GM12878 (cell line): ENCODE data around the gene TMEM186. TPM values are rescaled to one million over a fixed set of nuclear protein-coding genes. Genes with fewer than 3 reads are reported as not detected.

Experiments used
- ATAC-seq: fragments of 200-7000 bp; cut with Tn5 transposase; 3 replicates; pipeline ENCODE4 v1.9.1; 2020; ENCODE audit warnings: mild to moderate bottlenecking, moderate library complexity
- BruUV-seq: library from RNA; stranded (reverse); fragments of 400-500 nt; replicated peaks from 2 replicates; lab custom pipeline; 2021; lab: Mats Ljungman, UMichigan
- CTCF ChIA-PET: fragments of 300-600 bp; sonication (Branson Sonifier 250); formaldehyde crosslinking; extraction: SDS; loops from one replicate; lab custom pipeline; 2021; ENCODE audit warnings: inconsistent platforms; lab: Yijun Ruan, JAX
- POLR2A ChIA-PET: fragments of 350-600 bp; formaldehyde crosslinking; extraction: SDS; loops from one replicate; lab custom pipeline; 2021; ENCODE audit warnings: inconsistent platforms; lab: Charles Lee
- RAD21 ChIA-PET: fragments of 300-600 bp; sonication (Branson Sonifier 250); formaldehyde crosslinking; loops from one replicate; lab custom pipeline; 2023; ENCODE audit warnings: antibody characterized with exemption; ENCODE audit not compliant: unreplicated experiment; lab: Charles Lee
- SMC1A ChIA-PET: fragments of 300-600 bp; sonication (Branson Sonifier 250); formaldehyde crosslinking; loops from one replicate; lab custom pipeline; 2023; ENCODE audit not compliant: unreplicated experiment, uncharacterized antibody; lab: Charles Lee
- DNase-seq: peaks from one replicate; pipeline ENCODE4 v3.0.0-alpha.2; 2011; ENCODE audit warnings: low read depth, low spot score
- FAIRE-seq: peaks from 3 replicates; lab custom pipeline; 2011; peaks lifted over from hg19 to GRCh38; lab: Jason Lieb, UNC
- H2AFZ ChIP-seq: 2 replicates; pipeline ENCODE4 v1.6.0; 2011; ENCODE audit warnings: low read depth, low read length, control low read depth; ENCODE audit not compliant: control insufficient read depth
- H3K27ac ChIP-seq: 2 replicates; pipeline ENCODE4 v1.5.1; 2011; ENCODE audit warnings: control low read depth; ENCODE audit not compliant: control insufficient read depth, insufficient read depth
- H3K27me3 ChIP-seq, 2 experiments: replicated peaks in 1 of 2; 2 replicates each; pipeline versions ENCODE4 v1.6.0 to v1.6.1; 2011; ENCODE audit warnings: low read length in 1 of 2; ENCODE audit not compliant: control insufficient read depth in 2 of 2, insufficient read depth in 2 of 2
- H3K36me3 ChIP-seq, 2 experiments: 2 replicates each; pipeline ENCODE4 v1.5.1; 2011; ENCODE audit warnings: low read length in 1 of 2; ENCODE audit not compliant: control insufficient read depth in 2 of 2, insufficient read depth in 2 of 2
- H3K4me1 ChIP-seq: 2 replicates; pipeline ENCODE4 v1.6.1; 2011; ENCODE audit warnings: mild to moderate bottlenecking, low read length, moderate library complexity, mixed read lengths; ENCODE audit not compliant: control insufficient read depth, insufficient read depth
- H3K4me2 ChIP-seq: 2 replicates; pipeline ENCODE4 v1.6.0; 2011; ENCODE audit warnings: control low read depth; ENCODE audit not compliant: control insufficient read depth, insufficient read depth
- H3K4me3 ChIP-seq: fragments of 200-600 bp; sonication (generic); 2 replicates; pipeline ENCODE4 v1.5.1; 2016
- H3K79me2 ChIP-seq: 2 replicates; pipeline ENCODE4 v1.6.0; 2011; ENCODE audit warnings: low read length; ENCODE audit not compliant: control insufficient read depth, insufficient read depth
- H3K9ac ChIP-seq: 2 replicates; pipeline ENCODE4 v1.8.0; 2011; ENCODE audit warnings: low read length, control low read depth, mixed read lengths; ENCODE audit not compliant: control insufficient read depth, insufficient read depth
- H3K9me3 ChIP-seq: replicated peaks from 3 replicates; pipeline ENCODE4 v1.5.1; 2011; ENCODE audit warnings: mild to moderate bottlenecking, low read length; ENCODE audit not compliant: control insufficient read depth, insufficient read depth
- H4K20me1 ChIP-seq: 2 replicates; pipeline ENCODE4 v1.6.0; 2011; ENCODE audit not compliant: control insufficient read depth, insufficient read depth
- CHD1 ChIP-seq: IDR thresholded peaks from 2 replicates; pipeline ENCODE4 v1.6.1; 2012; ENCODE audit warnings: low read depth, low read length, improper control_type of control experiment
- ESRRA ChIP-seq: IDR thresholded peaks from 2 replicates; pipeline ENCODE4 v1.6.1; 2012; ENCODE audit warnings: mild to moderate bottlenecking, low read length, improper control_type of control experiment
- HDAC6 ChIP-seq: fragments of 200-600 bp; sonication (generic); IDR thresholded peaks from one replicate; pipeline ENCODE4 v1.8.0; 2017; ENCODE audit warnings: antibody characterized with exemption; ENCODE audit not compliant: unreplicated experiment
- HSF1 ChIP-seq: fragments of 150-350 bp; IDR thresholded peaks from 2 replicates; pipeline ENCODE4 v1.6.1; 2014; ENCODE audit warnings: mild to moderate bottlenecking, low read depth, low read length
- IRF4 ChIP-seq: IDR thresholded peaks from 2 replicates; pipeline ENCODE4 v1.6.1; 2011; ENCODE audit warnings: low read depth, low read length
- KAT2A ChIP-seq: conservative IDR thresholded peaks from 2 replicates; pipeline ENCODE4 v1.6.1; 2011; ENCODE audit warnings: low read depth, low read length; ENCODE audit not compliant: control insufficient read depth
- WRNIP1 ChIP-seq: IDR thresholded peaks from 2 replicates; pipeline ENCODE4 v1.6.1; 2011; ENCODE audit warnings: low read depth, low read length, improper control_type of control experiment, borderline replicate concordance
- ZNF207 ChIP-seq: fragments of 450-650 bp; IDR thresholded peaks from 2 replicates; pipeline ENCODE4 v1.6.1; 2014; ENCODE audit warnings: antibody characterized with exemption, mild to moderate bottlenecking, borderline replicate concordance
- WGBS: methylation state at CpG from one replicate; pipeline ENCODE4 v1.1.6; 2016; ENCODE audit warnings: low lambda C conversion rate; ENCODE audit not compliant: insufficient replicate concordance, insufficient coverage; ENCODE audit errors: missing lambda C conversion rate; 5-methylcytosine and 5-hydroxymethylcytosine counted together
- in situ Hi-C: fragments of 300-500 bp; cut with MboI; formaldehyde crosslinking; loops from 9 replicates; pipeline ENCODE4 v1.14.3; 2018; ENCODE audit warnings: mixed read lengths
- intact Hi-C: fragments of 100-400 bp; cut with micrococcal nuclease; formaldehyde crosslinking; loops from one replicate; pipeline ENCODE4 v1.14.2; 2022; ENCODE audit not compliant: unreplicated experiment
- polyA plus RNA-seq, 11 experiments: library from polyadenylated mRNA; depleted of rRNA in 4 of 11; unstranded in 6 of 11; stranded (reverse) in 5 of 11; fragments of >200 nt; fragmentation: Nextera tagmentation in 4 of 11; fragmentation: Illumina TruSeq in 1 of 11; extraction: Ambion mirVana in 4 of 11; extraction: Trizol in 1 of 11; gene quantifications; 1 replicate in 1 of 11; 2 replicates in 10 of 11; pipeline versions ENCODE4 v1.2.1 to v1.2.3, GENCODE V29; 2011 to 2016; ENCODE audit warnings: inconsistent platforms in 2 of 11, missing spikeins in 2 of 11, low read depth in 1 of 11
- total RNA-seq, 4 experiments: library from RNA; depleted of rRNA in 3 of 4; stranded (reverse); fragments of >200 nt in 3 of 4; fragmentation: Illumina TruSeq in 1 of 4; extraction: Trizol in 1 of 4; gene quantifications; 2 replicates each; pipeline versions ENCODE4 v1.2.1 to v1.2.3, GENCODE V29; 2013 to 2021

Gene TMEM186
- total and polyA plus RNA-seq, 10 of the 15 experiments (the other 5 are each of a cell fraction or from before 2014, with no cell fraction given) = 10.6 to 28.9 (median 17.0) TPM

GRCh38 chr16:8831871-8832716 is 34.7 kb upstream of the TMEM186 start:
- FAIRE-seq (no peak), ATAC-seq (no peak), DNase-seq (no peak)
- H3K36me3 ChIP-seq = peaks cover 16 to 32% of the 10 kb centered on the region in 2 experiments
- ChIA-PET POLR2A (no interaction called here), CTCF (no interaction called here), RAD21 (no interaction called here), SMC1A (no interaction called here)
- H3K27me3 ChIP-seq = no peaks in the 10 kb centered on the region
- H3K27ac ChIP-seq = no peak overlapping the region
- intact Hi-C loops = no loop called here
- BruUV-seq = no TSS peak
- TF ChIP-seq CHD1 (no peak), ESRRA (no peak), ZNF207 (no peak), HDAC6 (no peak), KAT2A (no peak), IRF4 (no peak), HSF1 (no peak), WRNIP1 (no peak)
- no peak overlapping the region for H3K4me2 ChIP-seq
- WGBS = 78% methylated on average over 18 of the region's 18 CpGs
- in situ Hi-C loops = no loop called here
- H3K4me3 ChIP-seq = no peak overlapping the region
- H2AFZ ChIP-seq = no peak overlapping the region
- H4K20me1 ChIP-seq = no peaks in the 10 kb centered on the region
- H3K79me2 ChIP-seq = peaks cover 2% of the 10 kb centered on the region; the same call in 1 of the 2 replicates
- H3K9me3 ChIP-seq = no peaks in the 10 kb centered on the region
- no peaks in the 10 kb centered on the region for H3K4me1 ChIP-seq
- no peak overlapping the region for H3K9ac ChIP-seq
